GM12878 (cell line): ENCODE results near the gene NDUFS6. TPM values are rescaled to one million over a fixed set of nuclear protein-coding genes. Genes with fewer than 3 reads are reported as not detected.

ENCODE experiments used
- ATAC-seq: fragments of 200-7000 bp; cut with Tn5 transposase; 3 replicates; pipeline ENCODE4 v1.9.1; 2020; ENCODE audit warnings: mild to moderate bottlenecking, moderate library complexity
- BruUV-seq: library from RNA; stranded (reverse); fragments of 400-500 nt; replicated peaks from 2 replicates; lab custom pipeline; 2021; lab: Mats Ljungman, UMichigan
- CTCF ChIA-PET: fragments of 300-600 bp; sonication (Branson Sonifier 250); formaldehyde crosslinking; extraction: SDS; loops from one replicate; lab custom pipeline; 2021; ENCODE audit warnings: inconsistent platforms; lab: Yijun Ruan, JAX
- POLR2A ChIA-PET: fragments of 350-600 bp; formaldehyde crosslinking; extraction: SDS; loops from one replicate; lab custom pipeline; 2021; ENCODE audit warnings: inconsistent platforms; lab: Charles Lee
- RAD21 ChIA-PET: fragments of 300-600 bp; sonication (Branson Sonifier 250); formaldehyde crosslinking; loops from one replicate; lab custom pipeline; 2023; ENCODE audit warnings: antibody characterized with exemption; ENCODE audit not compliant: unreplicated experiment; lab: Charles Lee
- SMC1A ChIA-PET: fragments of 300-600 bp; sonication (Branson Sonifier 250); formaldehyde crosslinking; loops from one replicate; lab custom pipeline; 2023; ENCODE audit not compliant: unreplicated experiment, uncharacterized antibody; lab: Charles Lee
- DNase-seq: peaks from one replicate; pipeline ENCODE4 v3.0.0-alpha.2; 2011; ENCODE audit warnings: low read depth, low spot score
- FAIRE-seq: peaks from 3 replicates; lab custom pipeline; 2011; peaks lifted over from hg19 to GRCh38; lab: Jason Lieb, UNC
- H2AFZ ChIP-seq: 2 replicates; pipeline ENCODE4 v1.6.0; 2011; ENCODE audit warnings: low read depth, low read length, control low read depth; ENCODE audit not compliant: control insufficient read depth
- H3K27ac ChIP-seq: 2 replicates; pipeline ENCODE4 v1.5.1; 2011; ENCODE audit warnings: control low read depth; ENCODE audit not compliant: control insufficient read depth, insufficient read depth
- H3K27me3 ChIP-seq, 2 experiments: replicated peaks in 1 of 2; 2 replicates each; pipeline versions ENCODE4 v1.6.0 to v1.6.1; 2011; ENCODE audit warnings: low read length in 1 of 2; ENCODE audit not compliant: control insufficient read depth in 2 of 2, insufficient read depth in 2 of 2
- H3K36me3 ChIP-seq, 2 experiments: 2 replicates each; pipeline ENCODE4 v1.5.1; 2011; ENCODE audit warnings: low read length in 1 of 2; ENCODE audit not compliant: control insufficient read depth in 2 of 2, insufficient read depth in 2 of 2
- H3K4me1 ChIP-seq: 2 replicates; pipeline ENCODE4 v1.6.1; 2011; ENCODE audit warnings: mild to moderate bottlenecking, low read length, moderate library complexity, mixed read lengths; ENCODE audit not compliant: control insufficient read depth, insufficient read depth
- H3K4me2 ChIP-seq: 2 replicates; pipeline ENCODE4 v1.6.0; 2011; ENCODE audit warnings: control low read depth; ENCODE audit not compliant: control insufficient read depth, insufficient read depth
- H3K4me3 ChIP-seq: fragments of 200-600 bp; sonication (generic); 2 replicates; pipeline ENCODE4 v1.5.1; 2016
- H3K79me2 ChIP-seq: 2 replicates; pipeline ENCODE4 v1.6.0; 2011; ENCODE audit warnings: low read length; ENCODE audit not compliant: control insufficient read depth, insufficient read depth
- H3K9ac ChIP-seq: 2 replicates; pipeline ENCODE4 v1.8.0; 2011; ENCODE audit warnings: low read length, control low read depth, mixed read lengths; ENCODE audit not compliant: control insufficient read depth, insufficient read depth
- H3K9me3 ChIP-seq: replicated peaks from 3 replicates; pipeline ENCODE4 v1.5.1; 2011; ENCODE audit warnings: mild to moderate bottlenecking, low read length; ENCODE audit not compliant: control insufficient read depth, insufficient read depth
- H4K20me1 ChIP-seq: 2 replicates; pipeline ENCODE4 v1.6.0; 2011; ENCODE audit not compliant: control insufficient read depth, insufficient read depth
- CEBPB ChIP-seq, 2 experiments: fragments of 150-350 bp in 1 of 2; IDR thresholded peaks; 2 replicates each; pipeline ENCODE4 v1.6.1; 2012 to 2014; ENCODE audit warnings: low read depth in 2 of 2, low read length in 2 of 2, borderline replicate concordance in 1 of 2, inconsistent platforms in 1 of 2
- FOS ChIP-seq: IDR thresholded peaks from 3 replicates; pipeline ENCODE4 v1.6.1; 2011; ENCODE audit warnings: borderline replicate concordance; ENCODE audit not compliant: insufficient read length; ENCODE audit errors: extremely low read depth
- JUND ChIP-seq: IDR thresholded peaks from 2 replicates; pipeline ENCODE4 v1.6.1; 2012; ENCODE audit warnings: low read depth, mild to moderate bottlenecking, low read length, improper control_type of control experiment, moderate library complexity
- MYB ChIP-seq: fragments of 150-350 bp; IDR thresholded peaks from 2 replicates; pipeline ENCODE4 v1.6.1; 2014; ENCODE audit warnings: mild to moderate bottlenecking, low read depth, low read length, borderline replicate concordance
- POLR2AphosphoS2 ChIP-seq: IDR thresholded peaks from 2 replicates; pipeline ENCODE4 v1.6.1; 2011; ENCODE audit warnings: low read depth, mild to moderate bottlenecking, low read length, improper control_type of control experiment, moderate library complexity
- SIN3A ChIP-seq: IDR thresholded peaks from 2 replicates; pipeline ENCODE4 v1.6.1; 2012; ENCODE audit warnings: low read depth, low read length, improper control_type of control experiment
- TAF1 ChIP-seq: IDR thresholded peaks from 2 replicates; pipeline ENCODE4 v1.6.1; 2011; ENCODE audit warnings: mild to moderate bottlenecking, low read depth, low read length, borderline replicate concordance
- YBX1 ChIP-seq: fragments of 450-650 bp; IDR thresholded peaks from 2 replicates; pipeline ENCODE4 v1.6.1; 2016; ENCODE audit warnings: antibody characterized with exemption
- WGBS: methylation state at CpG from one replicate; pipeline ENCODE4 v1.1.6; 2016; ENCODE audit warnings: low lambda C conversion rate; ENCODE audit not compliant: insufficient replicate concordance, insufficient coverage; ENCODE audit errors: missing lambda C conversion rate; 5-methylcytosine and 5-hydroxymethylcytosine counted together
- in situ Hi-C: fragments of 300-500 bp; cut with MboI; formaldehyde crosslinking; loops from 9 replicates; pipeline ENCODE4 v1.14.3; 2018; ENCODE audit warnings: mixed read lengths
- intact Hi-C: fragments of 100-400 bp; cut with micrococcal nuclease; formaldehyde crosslinking; loops from one replicate; pipeline ENCODE4 v1.14.2; 2022; ENCODE audit not compliant: unreplicated experiment
- polyA plus RNA-seq, 11 experiments: library from polyadenylated mRNA; depleted of rRNA in 4 of 11; unstranded in 6 of 11; stranded (reverse) in 5 of 11; fragments of >200 nt; fragmentation: Nextera tagmentation in 4 of 11; fragmentation: Illumina TruSeq in 1 of 11; extraction: Ambion mirVana in 4 of 11; extraction: Trizol in 1 of 11; gene quantifications; 1 replicate in 1 of 11; 2 replicates in 10 of 11; pipeline versions ENCODE4 v1.2.1 to v1.2.3, GENCODE V29; 2011 to 2016; ENCODE audit warnings: inconsistent platforms in 2 of 11, missing spikeins in 2 of 11, low read depth in 1 of 11
- total RNA-seq, 4 experiments: library from RNA; depleted of rRNA in 3 of 4; stranded (reverse); fragments of >200 nt in 3 of 4; fragmentation: Illumina TruSeq in 1 of 4; extraction: Trizol in 1 of 4; gene quantifications; 2 replicates each; pipeline versions ENCODE4 v1.2.1 to v1.2.3, GENCODE V29; 2013 to 2021
- TF ChIP-seq, protein P1 (sequence below): fragments of 450-650 bp; IDR thresholded peaks from 2 replicates; pipeline ENCODE4 v1.6.1; 2014; ENCODE audit warnings: mild to moderate bottlenecking

Gene NDUFS6
- total and polyA plus RNA-seq, 10 of the 15 experiments (the other 5 are each of a cell fraction or from before 2014, with no cell fraction given), result 20.7 to 213 (median 58.3) TPM

DNA sequence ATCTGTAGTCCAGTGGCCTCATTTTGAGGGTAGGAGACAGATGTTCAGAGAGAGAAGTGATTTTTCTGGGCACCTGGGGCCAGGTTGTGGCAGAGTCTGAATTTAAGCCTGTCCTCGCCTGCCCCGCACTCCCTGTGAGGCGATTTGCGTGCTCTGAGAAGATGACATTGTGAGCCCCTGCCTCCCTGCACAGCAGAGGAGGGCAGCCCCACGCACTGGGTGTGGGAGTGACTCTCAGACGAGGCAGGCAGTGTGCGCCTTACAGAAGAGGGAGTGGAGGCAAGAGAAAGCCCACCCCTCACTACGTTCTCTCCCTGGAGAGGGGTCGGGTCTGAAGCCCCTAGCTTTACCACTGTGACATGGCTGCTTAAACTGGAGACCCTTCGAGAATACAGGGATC lies 45.8 kb downstream of the NDUFS6 start:
- H3K4me1 ChIP-seq, result no peaks in the 10 kb centered on the region
- H4K20me1 ChIP-seq, result no peaks in the 10 kb centered on the region
- no peak overlapping the region for H2AFZ ChIP-seq
- no TSS peak for BruUV-seq
- H3K36me3 ChIP-seq, result no peaks in the 10 kb centered on the region
- POLR2A ChIA-PET, result no interaction called here
- H3K4me2 ChIP-seq, result no peak overlapping the region
- TF ChIP-seq, protein P1, sequence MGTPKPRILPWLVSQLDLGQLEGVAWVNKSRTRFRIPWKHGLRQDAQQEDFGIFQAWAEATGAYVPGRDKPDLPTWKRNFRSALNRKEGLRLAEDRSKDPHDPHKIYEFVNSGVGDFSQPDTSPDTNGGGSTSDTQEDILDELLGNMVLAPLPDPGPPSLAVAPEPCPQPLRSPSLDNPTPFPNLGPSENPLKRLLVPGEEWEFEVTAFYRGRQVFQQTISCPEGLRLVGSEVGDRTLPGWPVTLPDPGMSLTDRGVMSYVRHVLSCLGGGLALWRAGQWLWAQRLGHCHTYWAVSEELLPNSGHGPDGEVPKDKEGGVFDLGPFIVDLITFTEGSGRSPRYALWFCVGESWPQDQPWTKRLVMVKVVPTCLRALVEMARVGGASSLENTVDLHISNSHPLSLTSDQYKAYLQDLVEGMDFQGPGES, result no peak
- TF ChIP-seq POLR2AphosphoS2, result no peak
- no peak for TF ChIP-seq YBX1
- no peak for TF ChIP-seq TAF1
- no peak for TF ChIP-seq JUND
- TF ChIP-seq SIN3A, result no peak
- no peak for TF ChIP-seq FOS
- TF ChIP-seq CEBPB (IDR thresholded peaks at IDR 0.05; ENCODE audit: borderline replicate concordance in 1 of 2, low read depth in 2 of 2, low read length in 2 of 2), result no peak
- no peak for TF ChIP-seq MYB
- TF ChIP-seq, all 136 proteins: peak for 0
- ATAC-seq (no peak), DNase-seq (no peak), FAIRE-seq (no peak)
- Histone ChIP-seq H3K27me3 (no peaks in the 10 kb centered on the region; a peak in 3 of 4 replicates), H3K27ac (no peak overlapping the region), H3K79me2 (no peaks in the 10 kb centered on the region), H3K9me3 (no peaks in the 10 kb centered on the region), H3K9ac (no peak overlapping the region), H3K4me3 (no peak overlapping the region)
- WGBS, result 53% methylated on average over 10 of the region's 10 CpGs
- RAD21 ChIA-PET, result no interaction called here
- in situ Hi-C loops (no loop called here), intact Hi-C loops (no loop called here)
- SMC1A ChIA-PET, result no interaction called here
- CTCF ChIA-PET, result no interaction called here
